ENCODE results near the gene CLDN10. TPM values are rescaled to one million over a fixed set of nuclear protein-coding genes. Genes with fewer than 3 reads are reported as not detected.
"Not testable (repeated sequence)": the region's sequence is repeated elsewhere in the genome, so short reads cannot be mapped to it uniquely, and the experiment has no call there.

The CLDN10 gene, protein sequence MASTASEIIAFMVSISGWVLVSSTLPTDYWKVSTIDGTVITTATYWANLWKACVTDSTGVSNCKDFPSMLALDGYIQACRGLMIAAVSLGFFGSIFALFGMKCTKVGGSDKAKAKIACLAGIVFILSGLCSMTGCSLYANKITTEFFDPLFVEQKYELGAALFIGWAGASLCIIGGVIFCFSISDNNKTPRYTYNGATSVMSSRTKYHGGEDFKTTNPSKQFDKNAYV
- not detected for total RNA-seq

DNA sequence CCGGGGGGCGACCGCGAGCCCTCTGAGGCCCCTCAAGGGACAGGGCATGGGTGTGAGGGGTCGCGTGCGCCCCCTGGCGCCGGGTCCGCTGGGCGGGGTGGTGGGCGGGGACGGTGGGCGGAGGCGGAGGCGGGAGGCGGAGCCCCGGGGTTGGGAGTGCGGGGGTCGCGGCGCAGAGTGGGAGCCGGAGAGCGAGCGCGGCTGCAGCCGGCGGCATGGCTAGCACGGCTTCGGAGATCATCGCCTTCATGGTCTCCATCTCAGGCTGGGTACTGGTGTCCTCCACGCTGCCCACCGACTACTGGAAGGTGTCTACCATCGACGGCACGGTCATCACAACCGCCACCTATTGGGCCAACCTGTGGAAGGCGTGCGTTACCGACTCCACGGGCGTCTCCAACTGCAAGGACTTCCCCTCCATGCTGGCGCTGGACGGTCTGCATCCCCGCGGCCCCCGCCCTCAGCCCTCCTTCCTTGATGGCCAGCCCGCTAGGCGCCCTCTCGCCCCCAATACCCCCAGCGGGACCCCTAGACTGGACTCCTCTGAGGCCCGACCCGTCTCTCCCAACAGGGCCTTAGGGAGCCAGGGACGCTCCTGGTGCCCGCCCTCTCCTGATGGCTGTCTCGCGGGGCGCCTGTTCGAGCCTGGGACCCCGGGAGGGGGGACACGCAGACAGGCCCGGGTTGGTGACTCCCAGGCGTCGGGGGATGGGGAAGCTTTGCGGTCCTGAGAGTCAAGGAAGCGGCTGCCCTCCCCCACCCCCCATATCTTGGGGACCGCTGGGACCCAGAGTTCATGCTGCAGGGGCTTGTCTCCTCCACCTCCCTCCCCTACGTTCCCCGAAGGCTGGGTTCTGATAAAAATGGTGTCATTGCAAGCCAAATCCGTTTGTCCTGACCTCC is at the start of gene CLDN10:
CLDN10 (plus strand) TSS at position 182 of the 903 bp plus-strand sequence; CDS start at position 216, 34 bp downstream.
- ATAC-seq (replicated peaks), result no peak
- Mint-ChIP-seq H3K9me3 (no peaks in the 10 kb centered on the region), H3K27ac (no peak within 1 kb of the TSS), H3K27me3 (peaks cover 57% of the 10 kb centered on the region), H3K36me3 (ENCODE audit: low read depth) (no peaks in the 10 kb centered on the region), H3K4me1 (no peaks in the 10 kb centered on the region), H3K4me3 (peak within 1 kb of the TSS; percentile 55)

DNA sequence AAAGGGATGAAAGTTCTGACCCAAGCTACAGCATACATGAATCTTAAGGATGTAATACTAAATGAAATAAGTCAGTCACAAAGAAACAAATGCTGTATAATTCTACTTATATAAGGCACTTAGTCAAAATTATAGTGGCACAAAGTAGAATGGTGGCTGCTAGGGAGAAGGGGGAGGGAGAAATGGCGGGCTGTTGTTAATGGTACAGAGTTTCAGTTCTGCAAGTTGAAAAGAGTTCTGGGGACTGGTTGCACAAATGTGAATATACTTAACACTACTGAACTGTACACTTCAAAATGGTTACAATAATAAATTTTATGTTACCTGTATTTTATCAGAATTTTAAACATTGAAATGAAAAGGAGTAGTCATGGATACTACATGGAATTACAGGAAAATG is 48.9 kb upstream of the CLDN10 start:
- H3K4me1 Mint-ChIP-seq, result no peaks in the 10 kb centered on the region
- ATAC-seq (replicated peaks), result no peak
- no peak overlapping the region for H3K4me3 Mint-ChIP-seq
- no peaks in the 10 kb centered on the region for H3K9me3 Mint-ChIP-seq
- H3K27me3 Mint-ChIP-seq, result peaks cover 16% of the 10 kb centered on the region
- no peak overlapping the region for H3K27ac Mint-ChIP-seq
- no peaks in the 10 kb centered on the region for H3K36me3 Mint-ChIP-seq (ENCODE audit: low read depth)

DNA sequence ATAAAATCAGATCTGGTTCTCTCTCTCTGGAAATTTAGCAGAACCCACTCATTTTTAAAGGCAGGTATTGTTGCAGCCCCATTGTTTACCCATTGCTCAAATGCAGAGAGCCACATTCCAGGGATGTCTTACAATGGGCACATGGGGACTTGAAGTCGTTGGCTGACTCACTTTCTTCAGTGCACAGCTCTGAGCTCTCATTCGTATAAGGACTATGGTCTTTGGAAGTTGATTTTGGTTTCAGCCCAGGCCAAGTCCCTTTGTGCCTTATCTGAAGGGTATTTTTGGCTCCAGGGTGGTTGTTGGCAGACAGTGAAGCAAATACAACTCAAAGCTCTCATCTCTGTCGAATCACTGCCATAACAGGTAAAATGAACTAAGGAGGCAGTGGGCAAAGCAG is 47.3 kb upstream of the CLDN10 start:
- no peak for ATAC-seq (replicated peaks)
- Mint-ChIP-seq H3K9me3 (no peaks in the 10 kb centered on the region), H3K36me3 (ENCODE audit: low read depth) (no peaks in the 10 kb centered on the region), H3K4me1 (no peaks in the 10 kb centered on the region), H3K4me3 (no peak overlapping the region), H3K27me3 (peaks cover 14% of the 10 kb centered on the region), H3K27ac (no peak overlapping the region)

DNA sequence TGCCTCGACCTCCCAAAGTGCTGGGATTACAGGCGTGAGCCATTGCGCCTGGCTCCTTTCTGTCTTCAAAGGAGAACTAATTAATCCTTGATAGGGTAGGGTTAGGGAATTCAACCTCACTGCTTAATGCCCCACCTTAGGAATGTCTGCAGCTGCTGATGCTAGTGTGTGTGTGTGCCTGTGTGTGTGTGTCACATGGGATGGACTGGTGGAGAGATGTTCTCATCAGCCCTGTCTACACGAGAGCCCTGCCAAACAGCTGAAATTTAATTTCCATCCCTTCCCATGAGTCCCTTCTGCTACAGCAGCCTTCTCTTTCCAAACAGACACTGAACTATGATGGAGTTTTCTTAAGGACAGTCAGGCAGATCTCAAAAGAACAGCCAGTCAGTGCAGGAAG is 46.5 kb upstream of the CLDN10 start:
- H3K36me3 Mint-ChIP-seq (ENCODE audit: low read depth), result no peaks in the 10 kb centered on the region
- no peak for ATAC-seq (replicated peaks)
- H3K27me3 Mint-ChIP-seq, result peaks cover 10% of the 10 kb centered on the region

DNA sequence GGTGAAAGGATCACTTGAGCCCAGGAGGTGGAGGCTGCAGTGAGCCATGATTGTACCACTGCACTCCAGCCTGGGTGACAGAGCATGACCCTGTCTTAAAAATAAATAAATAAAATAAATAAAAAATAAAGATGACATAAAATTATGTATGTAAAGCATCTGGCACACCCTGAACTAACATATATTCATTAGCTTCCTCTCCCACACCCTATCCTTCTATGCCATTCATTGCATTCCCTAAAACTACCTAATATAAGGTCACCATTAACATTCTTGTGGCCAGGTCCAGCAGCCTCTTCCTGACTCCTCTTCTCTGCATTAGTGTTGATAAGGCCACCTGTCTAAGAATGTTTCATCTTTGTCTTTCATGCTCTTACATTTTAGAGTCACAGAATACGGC is 44.5 kb upstream of the CLDN10 start:
- H3K27me3 Mint-ChIP-seq, result peaks cover 7% of the 10 kb centered on the region
- H3K9me3 Mint-ChIP-seq, result no peaks in the 10 kb centered on the region
- H3K27ac Mint-ChIP-seq, result no peak overlapping the region
- no peaks in the 10 kb centered on the region for H3K36me3 Mint-ChIP-seq (ENCODE audit: low read depth)
- H3K4me1 Mint-ChIP-seq, result no peaks in the 10 kb centered on the region
- H3K4me3 Mint-ChIP-seq, result no peak overlapping the region
- no peak for ATAC-seq (replicated peaks)

More for the DNA sequence above, 46.5 kb upstream of the CLDN10 start:
- Mint-ChIP-seq H3K27ac (no peak overlapping the region), H3K4me3 (no peak overlapping the region), H3K4me1 (no peaks in the 10 kb centered on the region), H3K9me3 (no peaks in the 10 kb centered on the region)

DNA sequence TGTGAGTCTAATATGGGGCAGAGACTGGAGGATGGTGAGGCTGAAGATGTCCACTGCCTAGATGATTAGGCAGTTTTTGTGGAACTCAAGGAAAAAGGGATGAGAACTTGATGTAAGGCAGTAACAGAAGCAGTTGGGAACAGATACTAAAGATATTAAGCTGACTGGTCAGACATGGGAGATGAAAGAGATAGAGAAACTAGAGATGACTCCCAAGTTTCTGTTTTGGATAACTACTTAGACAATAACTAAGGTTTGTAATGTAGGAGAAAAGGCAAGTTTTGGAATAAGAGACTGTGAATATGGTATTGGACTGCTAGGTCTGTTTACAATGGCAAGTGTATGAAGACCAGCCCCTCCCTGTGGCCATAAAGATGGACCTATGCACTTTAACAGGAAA is 43.5 kb upstream of the CLDN10 start:
- Mint-ChIP-seq H3K4me3 (no peak overlapping the region), H3K4me1 (no peaks in the 10 kb centered on the region), H3K36me3 (ENCODE audit: low read depth) (no peaks in the 10 kb centered on the region), H3K9me3 (no peaks in the 10 kb centered on the region), H3K27ac (no peak overlapping the region), H3K27me3 (peaks cover 7% of the 10 kb centered on the region)
- ATAC-seq (replicated peaks), result no peak

DNA sequence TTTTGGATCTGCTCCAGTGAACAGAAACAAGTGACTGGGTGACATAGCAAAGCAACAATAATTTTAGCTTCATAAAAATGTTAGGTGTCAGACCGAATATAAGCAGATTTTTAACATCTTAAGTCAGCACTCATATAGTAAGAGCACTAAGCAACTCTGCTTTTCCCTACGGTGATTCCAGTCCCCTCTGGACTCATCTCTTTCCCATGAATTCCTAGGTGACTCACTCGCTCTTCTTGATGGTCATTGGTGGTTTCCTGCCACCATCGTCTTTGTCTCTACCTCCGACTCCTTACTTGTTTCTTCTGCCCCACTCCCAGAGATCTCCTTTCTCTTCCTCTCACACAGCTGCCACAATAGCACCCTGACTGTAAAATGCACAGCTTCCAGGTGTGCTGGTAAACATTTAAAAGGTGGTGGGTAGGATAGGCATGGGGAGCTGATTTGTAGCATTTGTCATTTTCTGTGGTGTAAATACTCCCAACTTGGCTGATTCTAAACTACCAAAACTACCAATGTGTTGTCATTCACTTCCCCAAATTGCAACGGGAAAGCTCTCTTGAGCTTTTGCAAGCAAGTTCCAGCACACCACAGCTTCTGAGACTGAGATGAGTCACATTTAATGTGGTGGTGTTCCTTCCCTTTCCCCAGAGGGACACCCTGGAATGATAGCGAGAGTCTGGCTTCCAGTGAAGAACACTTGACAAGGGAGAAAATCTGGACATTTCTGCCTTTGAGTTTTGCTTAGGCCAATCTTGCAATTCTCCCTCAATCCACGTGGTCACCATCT is 42.8 kb upstream of the CLDN10 start:
- no peaks in the 10 kb centered on the region for H3K4me1 Mint-ChIP-seq
- no peak for ATAC-seq (replicated peaks)
- peaks cover 11% of the 10 kb centered on the region for H3K27me3 Mint-ChIP-seq
- no peak overlapping the region for H3K27ac Mint-ChIP-seq
- H3K36me3 Mint-ChIP-seq (ENCODE audit: low read depth), result no peaks in the 10 kb centered on the region
- H3K4me3 Mint-ChIP-seq, result no peak overlapping the region
- H3K9me3 Mint-ChIP-seq, result no peaks in the 10 kb centered on the region

DNA sequence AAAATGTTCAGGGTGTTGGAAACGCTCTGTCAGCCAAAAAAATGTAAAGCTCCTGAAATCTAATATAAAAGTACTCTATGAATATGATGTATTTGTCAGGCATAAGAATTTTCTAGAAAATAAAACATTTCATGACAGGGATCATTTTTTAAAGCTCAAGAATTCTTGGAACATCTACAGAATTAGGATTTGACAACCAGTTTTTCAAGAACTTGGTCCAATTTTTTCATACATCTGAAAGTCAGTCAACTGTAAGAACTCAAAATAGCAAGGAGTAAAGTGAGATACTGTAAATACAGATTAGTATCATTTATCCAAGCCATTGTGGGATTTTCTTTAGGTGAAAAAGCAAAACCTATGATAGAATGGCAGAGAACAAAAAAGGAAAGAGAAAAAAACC is 41.6 kb upstream of the CLDN10 start:
- Mint-ChIP-seq H3K4me3 (no peak overlapping the region), H3K27me3 (peaks cover 13% of the 10 kb centered on the region), H3K36me3 (ENCODE audit: low read depth) (no peaks in the 10 kb centered on the region), H3K9me3 (no peaks in the 10 kb centered on the region), H3K27ac (no peak overlapping the region), H3K4me1 (no peaks in the 10 kb centered on the region)
- no peak for ATAC-seq (replicated peaks)

DNA sequence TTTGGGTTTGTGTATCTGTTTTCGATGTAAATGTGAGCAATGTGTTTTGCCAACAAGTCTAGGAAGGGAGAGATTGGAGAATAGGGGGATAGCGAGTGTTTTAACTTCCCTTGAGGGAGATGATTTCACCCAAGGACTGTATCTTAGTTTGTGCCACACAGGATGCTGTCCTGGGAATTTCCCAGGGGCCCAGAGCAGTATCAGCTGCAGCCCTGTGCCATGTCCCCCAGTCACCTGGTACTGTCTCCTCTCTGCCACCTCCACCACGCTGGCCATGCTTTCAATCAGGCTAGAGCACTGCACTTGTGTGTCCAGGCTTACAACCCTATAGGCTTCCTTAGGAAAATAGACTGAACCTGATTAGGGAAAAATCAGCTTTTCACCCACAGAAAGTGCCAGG is 40.1 kb upstream of the CLDN10 start:
- H3K36me3 Mint-ChIP-seq (ENCODE audit: low read depth), result no peaks in the 10 kb centered on the region
- H3K9me3 Mint-ChIP-seq, result no peaks in the 10 kb centered on the region
- peaks cover 15% of the 10 kb centered on the region for H3K27me3 Mint-ChIP-seq
- no peaks in the 10 kb centered on the region for H3K4me1 Mint-ChIP-seq
- no peak overlapping the region for H3K27ac Mint-ChIP-seq
- ATAC-seq (replicated peaks), result no peak
- no peak overlapping the region for H3K4me3 Mint-ChIP-seq

DNA sequence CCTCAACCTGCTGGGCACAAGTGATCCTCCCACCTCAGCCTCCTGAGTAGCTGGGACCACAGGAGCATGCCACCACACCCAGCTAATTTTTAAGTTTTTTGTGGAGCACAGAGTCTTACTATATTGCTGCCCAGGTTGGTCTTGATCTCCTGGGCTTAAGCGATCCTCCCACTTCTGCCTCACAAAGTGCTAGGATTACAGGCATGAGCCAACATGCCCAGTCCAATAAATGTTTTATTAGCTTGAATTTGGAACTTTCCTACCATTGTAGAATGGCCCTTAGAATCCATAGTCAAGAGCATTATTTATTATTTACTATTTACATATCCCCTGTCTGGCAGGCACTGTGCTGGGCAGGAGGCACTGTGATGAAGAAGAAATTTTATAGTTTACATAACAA is 39.6 kb upstream of the CLDN10 start:
- no peak overlapping the region for H3K4me3 Mint-ChIP-seq
- no peaks in the 10 kb centered on the region for H3K9me3 Mint-ChIP-seq
- no peak overlapping the region for H3K27ac Mint-ChIP-seq
- ATAC-seq (replicated peaks), result no peak
- peaks cover 16% of the 10 kb centered on the region for H3K27me3 Mint-ChIP-seq
- H3K36me3 Mint-ChIP-seq (ENCODE audit: low read depth), result no peaks in the 10 kb centered on the region
- H3K4me1 Mint-ChIP-seq, result no peaks in the 10 kb centered on the region

DNA sequence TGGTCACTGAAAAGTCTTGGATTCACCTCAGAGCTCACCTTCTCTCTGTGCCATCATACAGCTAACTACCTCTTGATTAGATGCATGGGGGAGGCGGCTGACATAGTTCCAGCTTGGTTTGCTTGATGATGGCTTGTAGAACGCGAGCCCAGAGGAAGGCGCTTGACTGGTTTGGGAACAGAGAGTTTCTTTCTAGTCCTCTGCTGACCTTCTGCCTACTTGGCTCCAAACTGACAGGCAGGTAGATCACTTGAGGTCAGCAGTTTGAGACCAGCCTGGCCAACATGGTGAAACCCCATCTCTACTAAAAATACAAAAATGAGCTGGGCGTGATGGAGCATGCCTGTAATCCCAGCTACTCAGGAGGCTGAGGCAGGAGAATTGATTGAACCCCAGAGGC is 36.9 kb upstream of the CLDN10 start:
- ATAC-seq (replicated peaks); H3K4me1 Mint-ChIP-seq; H3K27ac Mint-ChIP-seq; H3K36me3 Mint-ChIP-seq (ENCODE audit: low read depth); H3K9me3 Mint-ChIP-seq; H3K4me3 Mint-ChIP-seq: not testable (repeated sequence)
- H3K27me3 Mint-ChIP-seq, result peaks cover 16% of the 10 kb centered on the region

DNA sequence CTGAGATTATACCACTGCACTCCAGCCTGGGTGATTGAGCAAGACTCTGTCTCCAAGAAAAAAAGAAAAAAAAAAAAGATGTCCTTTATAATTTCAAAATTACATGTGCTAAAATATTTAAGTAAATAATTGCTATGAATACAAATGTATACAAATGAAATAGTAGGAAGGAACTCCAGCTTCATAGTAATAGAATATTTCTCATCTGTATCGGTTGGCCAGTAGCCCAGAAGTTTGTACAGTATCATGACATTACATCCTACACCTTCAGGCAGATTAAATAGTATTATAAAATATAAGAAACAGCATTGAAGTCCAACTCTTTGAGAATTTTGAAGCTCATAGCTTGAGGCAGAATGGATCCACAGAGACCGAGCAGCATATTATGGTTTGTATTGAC is 36.5 kb upstream of the CLDN10 start:
- Mint-ChIP-seq H3K4me3 (no peak overlapping the region), H3K4me1 (no peaks in the 10 kb centered on the region), H3K9me3 (no peaks in the 10 kb centered on the region), H3K27me3 (peaks cover 16% of the 10 kb centered on the region), H3K36me3 (ENCODE audit: low read depth) (no peaks in the 10 kb centered on the region), H3K27ac (no peak overlapping the region)
- ATAC-seq (replicated peaks), result no peak

DNA sequence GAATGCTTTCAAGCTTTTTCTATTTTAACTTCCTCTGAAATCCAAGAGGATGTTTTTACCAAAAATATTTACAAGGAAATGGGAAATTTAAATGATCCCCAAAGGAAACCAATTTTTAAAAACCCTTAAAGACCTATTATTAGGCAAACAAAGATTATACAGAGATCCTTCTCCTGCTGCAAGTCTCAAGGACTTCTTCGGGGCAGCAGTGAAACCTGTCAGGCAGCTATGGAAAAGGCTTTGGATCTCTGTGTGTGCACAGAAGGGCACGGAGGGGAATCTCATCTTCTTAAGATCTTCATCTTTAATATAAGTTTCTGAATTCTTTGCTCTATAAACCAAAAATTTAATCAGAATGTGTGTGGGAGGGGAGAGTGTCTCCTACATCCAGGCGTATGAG is 36.0 kb upstream of the CLDN10 start:
- H3K4me3 Mint-ChIP-seq, result no peak overlapping the region
- H3K27ac Mint-ChIP-seq, result no peak overlapping the region
- ATAC-seq (replicated peaks), result no peak
- no peaks in the 10 kb centered on the region for H3K36me3 Mint-ChIP-seq (ENCODE audit: low read depth)
- no peaks in the 10 kb centered on the region for H3K4me1 Mint-ChIP-seq
- peaks cover 16% of the 10 kb centered on the region for H3K27me3 Mint-ChIP-seq
- no peaks in the 10 kb centered on the region for H3K9me3 Mint-ChIP-seq

DNA sequence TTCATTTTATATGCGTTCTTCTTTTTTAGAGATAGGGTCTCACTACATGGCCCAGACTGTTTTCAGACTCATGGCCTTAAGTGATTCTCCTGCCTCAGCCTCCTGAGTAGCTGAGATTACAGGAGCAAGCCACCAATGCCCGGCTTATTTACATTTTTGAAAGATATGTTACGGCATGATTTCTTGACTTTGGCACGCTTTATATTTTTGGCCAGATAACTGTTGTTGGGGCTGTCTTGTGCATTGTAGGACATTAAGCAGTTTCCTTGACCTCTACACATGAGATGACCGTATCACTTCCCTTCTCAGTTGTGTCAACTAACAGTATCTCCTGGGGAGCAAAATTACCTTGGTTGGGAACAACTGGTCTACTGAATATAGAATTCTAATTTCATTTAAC is 28.9 kb upstream of the CLDN10 start:
- H3K27me3 Mint-ChIP-seq, result peaks cover 9% of the 10 kb centered on the region
- no peak overlapping the region for H3K4me3 Mint-ChIP-seq
- no peaks in the 10 kb centered on the region for H3K4me1 Mint-ChIP-seq
- no peak for ATAC-seq (replicated peaks)
- peaks cover 4% of the 10 kb centered on the region for H3K9me3 Mint-ChIP-seq
- no peak overlapping the region for H3K27ac Mint-ChIP-seq
- H3K36me3 Mint-ChIP-seq (ENCODE audit: low read depth), result no peaks in the 10 kb centered on the region

Data from activated T-helper 17 cell treated with anti-CD3 and anti-CD28 coated beads, Interleukin-2, amount 50 U/mL, for 72 hours (primary cell).